K562 (cell line): ENCODE measurements around the gene BBC3. TPM values are rescaled to one million over a fixed set of nuclear protein-coding genes. Genes with fewer than 3 reads are reported as not detected.

Experiments used
- ATF3 ChIP-seq, 2 experiments: fragments of 450-650 bp in 1 of 2; sonication (generic) in 1 of 2; formaldehyde crosslinking in 1 of 2; IDR thresholded peaks in 1 of 2; conservative IDR thresholded peaks in 1 of 2; 2 replicates each; pipeline versions ENCODE4 v1.6.1 to v1.8.1; 2016 to 2023; ENCODE audit warnings: mild to moderate bottlenecking in 2 of 2, moderate library complexity in 2 of 2, inconsistent platforms in 1 of 2, missing genetic modification reagents in 1 of 2
- CHCHD3 ChIP-seq: fragments of 250-450 bp; sonication (Bioruptor Pico); IDR thresholded peaks from 2 replicates; pipeline ENCODE4 v2.1.2; 2022; ENCODE audit warnings: mild to moderate bottlenecking
- CHD4 ChIP-seq: fragments of 200-600 bp; sonication (generic); IDR thresholded peaks from 3 replicates; pipeline ENCODE4 v1.6.1; 2012; ENCODE audit warnings: low read depth, mild to moderate bottlenecking, mixed read lengths, low read length, inconsistent platforms; ENCODE audit not compliant: insufficient read depth, insufficient replicate concordance, poor library complexity, severe bottlenecking
- HMG20A ChIP-seq: fragments of 450-650 bp; formaldehyde crosslinking; conservative IDR thresholded peaks from 2 replicates; pipeline ENCODE4 v1.4.0; 2020; ENCODE audit warnings: mild to moderate bottlenecking, mixed read lengths
- JUN ChIP-seq, 2 experiments: sonication (generic) in 1 of 2; formaldehyde crosslinking in 1 of 2; IDR thresholded peaks; 2 replicates each; pipeline versions ENCODE4 v1.6.1 to v1.8.0; 2012 to 2022; ENCODE audit warnings: borderline replicate concordance in 2 of 2, mild to moderate bottlenecking in 2 of 2, improper control_type of control experiment in 1 of 2, low read depth in 1 of 2, low read length in 1 of 2, missing genetic modification reagents in 1 of 2
- JUNB ChIP-seq: fragments of 450-650 bp; formaldehyde crosslinking; conservative IDR thresholded peaks from 2 replicates; pipeline ENCODE4 v1.4.0; 2020; ENCODE audit warnings: mild to moderate bottlenecking
- KAT7 ChIP-seq: sonication (generic); formaldehyde crosslinking; IDR thresholded peaks from 2 replicates; pipeline ENCODE4 v1.8.0; 2022; ENCODE audit warnings: missing genetic modification reagents, mild to moderate bottlenecking, borderline replicate concordance
- MGA ChIP-seq: fragments of 450-650 bp; IDR thresholded peaks from 2 replicates; pipeline ENCODE4 v1.6.1; 2016; ENCODE audit warnings: mild to moderate bottlenecking, moderate library complexity
- NCOR1 ChIP-seq: fragments of 450-650 bp; IDR thresholded peaks from 2 replicates; pipeline ENCODE4 v1.6.1; 2016; ENCODE audit warnings: mild to moderate bottlenecking, moderate library complexity
- NR3C1 ChIP-seq: sonication (generic); formaldehyde crosslinking; IDR thresholded peaks from 2 replicates; pipeline ENCODE4 v1.8.1; 2022; ENCODE audit warnings: missing genetic modification reagents
- TBP ChIP-seq: optimal IDR thresholded peaks from 2 replicates; pipeline ENCODE3; 2011; ENCODE audit warnings: low read depth, low read length, improper control_type of control experiment
- ZFP1 ChIP-seq: fragments of 450-650 bp; formaldehyde crosslinking; IDR thresholded peaks from 2 replicates; pipeline ENCODE4 v1.4.0; 2020; ENCODE audit warnings: mild to moderate bottlenecking, mixed read lengths
- ZNF324 ChIP-seq: fragments of 250-450 bp; sonication (Bioruptor Pico); IDR thresholded peaks from 2 replicates; pipeline ENCODE4 v1.4.0; 2020; ENCODE audit warnings: mild to moderate bottlenecking
- ZNF76 ChIP-seq: fragments of 250-450 bp; sonication (Bioruptor Pico); IDR thresholded peaks from 2 replicates; pipeline ENCODE4 v1.4.0; 2020; ENCODE audit warnings: mild to moderate bottlenecking, moderate library complexity, borderline replicate concordance
- polyA plus RNA-seq, 8 experiments: library from polyadenylated mRNA; depleted of rRNA in 4 of 8; stranded (reverse) in 5 of 8; unstranded in 3 of 8; fragments of >200 nt; fragmentation: Nextera tagmentation in 2 of 8; fragmentation: Illumina TruSeq in 1 of 8; extraction: Ambion mirVana in 2 of 8; extraction: Trizol in 1 of 8; gene quantifications; 2 replicates each; pipeline versions ENCODE4 v1.2.1 to v1.2.3, GENCODE V29; 2011 to 2014; ENCODE audit warnings: inconsistent platforms in 1 of 8, missing spikeins in 1 of 8
- total RNA-seq, 7 experiments: library from RNA; depleted of rRNA in 6 of 7; stranded (reverse); fragments of >200 nt in 6 of 7; fragmentation: Illumina TruSeq in 2 of 7; extraction: Trizol in 2 of 7; gene quantifications; 2 replicates each; pipeline versions ENCODE4 v1.2.1 to v1.2.3, GENCODE V29; 2011 to 2021; ENCODE audit warnings: low replicate concordance in 1 of 7

Gene BBC3
- total and polyA plus RNA-seq, 9 of the 15 experiments (the other 6 are each of a cell fraction or from before 2014, with no cell fraction given), result 0.15 to 30.7 (median 4.8) TPM

- no peak; the same call in 1 of the 2 replicates for TF ChIP-seq KAT7 (CRISPR knock-in tag)
- peak; percentile 50 for TF ChIP-seq ATF3 (IDR thresholded peaks at IDR 0.05)
- TF ChIP-seq ATF3 (CRISPR knock-in tag; conservative IDR thresholded peaks at IDR 0.05), result peak; percentile 87; the same call in 1 of the 2 replicates
- TF ChIP-seq TBP, result peak; percentile 99
- peak; percentile 92 for TF ChIP-seq JUN (IDR thresholded peaks at IDR 0.05; ENCODE audit: borderline replicate concordance, low read depth, low read length)
- peak; percentile 77; the same call in 1 of the 2 replicates for TF ChIP-seq JUN (CRISPR knock-in tag; IDR thresholded peaks at IDR 0.05; ENCODE audit: borderline replicate concordance)
- no peak for TF ChIP-seq HMG20A
- no peak for TF ChIP-seq ZNF324
- no peak for TF ChIP-seq CHD4
- TF ChIP-seq JUNB (CRISPR knock-in tag), result 0 out of 2 replicates have a peak, but pooled peaks have one; percentile 12
- TF ChIP-seq CHCHD3, result peak; percentile 91; the same call in 1 of the 2 replicates
- no peak for TF ChIP-seq MGA
- TF ChIP-seq ZNF76, result peak; percentile 49; the same call in 1 of the 2 replicates
- no peak for TF ChIP-seq NR3C1 (CRISPR knock-in tag)
- no peak for TF ChIP-seq ZFP1
- peak; percentile 66 for TF ChIP-seq NCOR1
Measured at GRCh38 chr19:47225746-47226425, 5.1 kb downstream of the BBC3 start (continued).
